Progenitor cell of endocrine pancreas (in vitro differentiated cells): ENCODE data around the gene IER5. TPM values are rescaled to one million over a fixed set of nuclear protein-coding genes. Genes with fewer than 3 reads are reported as not detected.

Experiments
- DNase-seq: peaks from one replicate; pipeline ENCODE4 v3.0.0; 2021; ENCODE audit warnings: low spot score; ENCODE audit not compliant: unreplicated experiment
- H3K27ac Mint-ChIP-seq: 2 replicates; pipeline ENCODE4 v1.8.0; 2021; ENCODE audit warnings: mild to moderate bottlenecking, moderate library complexity, mixed read lengths
- H3K27me3 Mint-ChIP-seq: 2 replicates; pipeline ENCODE4 v1.8.0; 2021; ENCODE audit warnings: mixed read lengths
- H3K36me3 Mint-ChIP-seq: 2 replicates; pipeline ENCODE4 v1.8.0; 2022; ENCODE audit warnings: mixed read lengths; ENCODE audit not compliant: insufficient read depth
- H3K4me1 Mint-ChIP-seq: 2 replicates; pipeline ENCODE4 v1.8.0; 2021; ENCODE audit warnings: low read depth, mixed read lengths
- H3K4me3 Mint-ChIP-seq: 2 replicates; pipeline ENCODE4 v1.8.0; 2021; ENCODE audit warnings: low read depth, mild to moderate bottlenecking, moderate library complexity, mixed read lengths
- H3K9me3 Mint-ChIP-seq: 2 replicates; pipeline ENCODE4 v1.8.0; 2021; ENCODE audit warnings: low read depth, mixed read lengths
- CTCF ChIP-seq: fragments of 200-600 bp; sonication (generic); IDR thresholded peaks from one replicate; pipeline ENCODE4 v1.5.0; 2021; ENCODE audit warnings: antibody characterized with exemption, mild to moderate bottlenecking; ENCODE audit not compliant: unreplicated experiment
- total RNA-seq: library from RNA; stranded (reverse); gene quantifications from 2 replicates; pipeline ENCODE4 v1.2.1, GENCODE V29; 2021

The IER5 gene
- total RNA-seq, 1 donor from 2014 or later = 1.7 TPM

- H3K36me3 Mint-ChIP-seq = no peaks in the 10 kb centered on the region
- no peaks in the 10 kb centered on the region for H3K9me3 Mint-ChIP-seq
- no peak for DNase-seq
- H3K4me3 Mint-ChIP-seq = no peak overlapping the region
- H3K27ac Mint-ChIP-seq = peak overlapping the region; percentile 0
- TF ChIP-seq CTCF = no peak
- peaks cover 32% of the 10 kb centered on the region for H3K4me1 Mint-ChIP-seq
- H3K27me3 Mint-ChIP-seq = peaks cover 14% of the 10 kb centered on the region
Observed at GRCh38 chr1:181116819-181117390, 28.4 kb downstream of the IER5 start.

- H3K36me3 Mint-ChIP-seq = no peaks in the 10 kb centered on the region
- no peak overlapping the region for H3K4me3 Mint-ChIP-seq
- no peak for DNase-seq
- peak overlapping the region; percentile 71 for H3K27ac Mint-ChIP-seq
- no peak for TF ChIP-seq CTCF
- peaks cover 14% of the 10 kb centered on the region for H3K27me3 Mint-ChIP-seq
- no peaks in the 10 kb centered on the region for H3K9me3 Mint-ChIP-seq
- peaks cover 26% of the 10 kb centered on the region for H3K4me1 Mint-ChIP-seq
Observed at GRCh38 chr1:181117648-181118449, 29.3 kb downstream of the IER5 start.

- DNase-seq = no peak
- Mint-ChIP-seq H3K27me3 (peaks cover 14% of the 10 kb centered on the region), H3K9me3 (no peaks in the 10 kb centered on the region), H3K4me3 (no peak overlapping the region), H3K36me3 (no peaks in the 10 kb centered on the region), H3K4me1 (peaks cover 26% of the 10 kb centered on the region), H3K27ac (peak overlapping the region; percentile 96)
- TF ChIP-seq CTCF = no peak
Observed at GRCh38 chr1:181119093-181119989, 30.8 kb downstream of the IER5 start.

- Mint-ChIP-seq H3K27me3 (peaks cover 15% of the 10 kb centered on the region), H3K4me3 (no peak overlapping the region), H3K27ac (no peak overlapping the region), H3K9me3 (no peaks in the 10 kb centered on the region), H3K4me1 (peaks cover 25% of the 10 kb centered on the region), H3K36me3 (no peaks in the 10 kb centered on the region)
- DNase-seq = no peak
- no peak for TF ChIP-seq CTCF
Observed at GRCh38 chr1:181120924-181121323, 32.4 kb downstream of the IER5 start.

- Mint-ChIP-seq H3K4me1 (peaks cover 25% of the 10 kb centered on the region), H3K27me3 (peaks cover 15% of the 10 kb centered on the region), H3K27ac (no peak overlapping the region), H3K9me3 (no peaks in the 10 kb centered on the region), H3K4me3 (no peak overlapping the region), H3K36me3 (no peaks in the 10 kb centered on the region)
- no peak for TF ChIP-seq CTCF
- no peak for DNase-seq
Observed at GRCh38 chr1:181121498-181121897, 33.0 kb downstream of the IER5 start.
